Muscle of arm (tissue), 12 donors: ENCODE results near the gene ARHGDIA. TPM values are rescaled to one million over a fixed set of nuclear protein-coding genes. Genes with fewer than 3 reads are reported as not detected.
"Not testable (repeated sequence)": the region's sequence is repeated elsewhere in the genome, so short reads cannot be mapped to it uniquely, and the experiment has no call there.

Source experiments
- DNase-seq: peaks from one replicate; pipeline ENCODE4 v3.0.0-alpha.2; 2013
- polyA plus RNA-seq, 12 donors: library from polyadenylated mRNA; unstranded; fragments of 120-200 nt; gene quantifications; one replicate each; pipeline ENCODE4 v1.2.1, GENCODE V29; 2013; ENCODE audit not compliant: insufficient read length in 12 of 12

Gene ARHGDIA
- polyA plus RNA-seq, 12 donors, result 114 to 310 (median 158) TPM; not detected in 1

DNA sequence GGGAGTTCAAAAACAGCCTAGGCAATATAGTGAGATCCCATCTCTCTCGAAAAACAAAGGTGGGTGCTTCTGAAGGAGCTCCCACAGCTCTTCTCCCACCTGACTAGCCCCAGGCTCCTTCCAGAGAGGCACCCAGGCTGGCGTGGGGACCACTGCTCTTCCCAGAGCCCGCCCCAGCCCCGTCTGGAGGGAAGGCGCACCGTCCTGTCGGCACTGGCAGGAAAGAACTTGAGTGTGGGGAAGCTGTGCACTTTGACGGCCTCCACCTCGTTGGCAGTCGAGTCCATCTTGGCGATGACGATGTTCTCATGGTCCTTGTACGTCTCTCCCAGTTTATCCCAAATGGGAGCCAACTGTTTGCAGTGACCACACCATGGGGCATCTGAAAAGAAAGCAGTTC lies 25.8 kb downstream of the ARHGDIA start:
- DNase-seq, result no peak

DNA sequence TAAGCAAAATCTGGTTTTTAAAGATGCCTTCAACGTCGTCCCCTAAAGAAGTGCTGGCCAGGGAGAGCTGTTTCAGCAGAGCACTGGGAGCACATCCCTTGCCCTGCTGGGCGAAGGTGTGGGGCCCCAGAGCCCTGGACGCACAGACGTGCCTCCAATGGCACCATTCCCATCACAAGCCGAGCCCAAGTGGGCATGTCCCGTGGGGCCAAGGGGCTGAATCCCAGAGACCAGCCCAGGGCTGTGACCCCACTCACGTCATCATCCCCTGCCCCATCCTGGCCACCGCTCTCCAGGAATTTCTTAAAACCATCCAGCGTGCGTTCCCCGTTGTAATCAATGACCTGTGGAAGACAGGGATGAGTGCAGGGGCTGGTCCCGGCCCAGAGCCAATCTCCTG lies 26.2 kb downstream of the ARHGDIA start:
- no peak for DNase-seq

DNA sequence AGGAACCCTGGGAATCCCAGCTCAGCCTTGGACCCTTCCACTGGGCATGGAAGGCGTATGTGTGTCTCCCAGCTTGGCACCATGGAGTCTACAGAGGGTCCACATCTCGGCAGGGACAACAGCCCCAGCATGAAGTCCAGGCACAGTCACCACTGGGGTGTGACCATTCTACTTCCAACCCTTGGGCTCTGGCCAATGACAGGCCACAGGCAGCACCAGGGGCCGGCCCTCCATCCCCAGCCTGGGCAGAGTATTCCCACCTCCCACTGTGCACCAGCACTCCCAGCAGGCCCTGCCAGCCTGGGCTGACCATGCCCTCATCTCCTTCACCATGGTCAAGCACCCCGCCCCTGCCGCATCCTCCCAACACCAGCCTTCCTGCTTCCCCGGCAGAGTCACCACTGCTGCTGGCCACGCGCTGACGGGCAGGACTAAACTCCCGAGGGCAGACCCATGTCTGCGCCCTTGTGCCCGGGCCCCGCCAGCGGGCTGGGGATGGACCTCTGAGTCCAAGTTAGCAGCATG lies 26.7 kb downstream of the ARHGDIA start:
- no peak for DNase-seq

DNA sequence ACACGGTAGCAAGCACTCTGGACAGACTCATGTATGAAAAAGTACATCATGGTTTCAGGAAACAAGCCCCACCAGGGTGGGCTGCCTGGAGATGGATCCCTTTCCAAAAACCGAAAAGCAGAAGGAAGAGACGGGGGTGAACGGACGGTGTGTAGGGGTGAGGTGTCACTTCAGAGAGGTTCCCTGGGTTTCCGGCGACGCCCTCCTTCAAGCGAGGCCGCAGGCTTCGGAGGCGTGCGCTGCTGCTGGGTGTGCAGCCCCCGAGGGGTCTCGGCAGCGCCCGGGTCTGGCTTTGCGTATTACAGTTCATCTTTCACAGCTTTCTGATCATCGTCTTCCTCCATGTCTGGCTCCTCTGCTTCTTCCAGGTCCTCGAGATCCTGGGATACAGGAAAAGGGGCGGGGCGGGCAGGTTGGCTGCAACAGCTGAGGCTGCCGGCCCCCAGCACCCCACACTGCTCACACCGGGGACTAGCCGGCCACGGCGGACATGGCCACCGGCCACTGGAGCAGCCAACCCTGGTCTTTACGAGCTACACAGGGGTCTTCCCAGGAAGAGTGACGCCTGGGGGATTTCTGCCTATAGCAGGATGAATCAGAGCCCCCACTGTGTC lies 27.3 kb downstream of the ARHGDIA start:
- DNase-seq, result no peak

DNA sequence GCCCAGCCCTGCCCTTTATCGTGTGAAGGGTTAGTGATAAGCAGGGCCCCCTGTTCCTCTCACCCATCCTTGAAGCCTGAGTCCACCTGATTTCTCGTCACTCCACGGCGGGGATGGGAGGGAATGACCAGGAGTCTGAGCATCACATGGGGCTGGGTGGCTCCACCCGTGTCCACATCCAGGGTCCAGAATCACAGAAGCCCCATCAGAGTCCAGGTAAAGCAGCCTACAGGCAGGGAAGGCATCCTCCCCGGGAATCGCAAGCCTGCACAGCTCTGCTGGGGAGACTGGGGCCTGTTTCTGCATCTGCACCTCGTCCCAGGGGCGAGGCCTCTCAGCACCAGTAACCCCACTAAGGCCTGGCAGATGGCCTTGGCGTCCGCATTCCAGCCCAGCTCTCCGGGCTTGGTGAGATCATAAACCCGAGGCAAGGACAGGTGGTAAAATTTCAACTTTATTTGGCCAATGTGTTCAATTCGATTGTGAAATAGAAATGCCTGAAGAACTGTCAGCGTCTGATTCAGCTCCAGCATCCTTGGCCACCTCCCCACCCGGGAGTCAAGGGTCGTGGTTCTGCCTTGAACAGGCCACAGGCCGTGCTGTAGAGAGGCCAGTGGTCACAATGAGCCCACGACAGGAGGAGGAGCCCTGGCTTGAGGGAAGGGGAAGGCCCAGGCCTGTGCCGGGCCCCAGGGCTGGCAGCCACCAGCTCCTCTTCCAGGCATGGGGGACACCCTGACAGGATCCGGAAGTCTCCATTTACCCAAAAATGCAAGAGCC lies 28.2 kb downstream of the ARHGDIA start:
- DNase-seq, result no peak

DNA sequence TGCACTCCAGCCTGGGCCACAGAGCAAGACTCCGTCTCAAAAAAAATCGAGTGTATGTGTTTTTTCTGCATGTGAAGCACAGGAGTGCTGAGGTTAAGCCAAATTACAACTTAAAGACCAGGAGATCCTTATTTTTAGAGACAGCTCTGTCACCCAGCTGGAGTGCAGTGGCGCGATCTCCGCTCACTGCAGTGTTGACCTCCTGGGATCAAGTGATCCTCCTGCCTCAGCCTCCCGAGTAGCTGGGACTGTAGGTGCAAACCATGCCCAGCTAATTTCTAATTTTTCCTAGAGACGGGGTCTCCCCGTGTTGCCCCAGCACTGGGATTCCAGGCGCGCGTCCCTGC lies 28.8 kb downstream of the ARHGDIA start:
- no peak for DNase-seq

DNA sequence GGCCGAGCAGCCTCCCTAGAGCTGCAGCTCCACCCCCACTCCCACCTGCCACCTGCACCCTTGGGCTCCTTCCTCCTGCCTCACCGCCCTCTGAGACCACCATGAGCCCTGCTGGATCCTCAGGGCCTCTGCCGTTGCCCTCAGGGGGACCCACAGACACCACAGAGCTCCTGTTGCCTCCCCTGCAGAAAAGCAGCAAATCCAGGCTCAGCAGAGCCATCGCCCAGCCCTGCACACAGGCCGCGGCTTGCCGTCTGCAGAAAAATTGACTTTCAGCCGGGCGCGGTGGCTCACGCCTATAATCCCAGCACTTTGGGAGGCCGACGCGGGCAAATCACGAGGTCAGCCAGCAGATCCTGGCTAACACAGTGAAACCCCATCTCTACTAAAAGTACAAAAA lies 29.3 kb downstream of the ARHGDIA start:
- no peak for DNase-seq

DNA sequence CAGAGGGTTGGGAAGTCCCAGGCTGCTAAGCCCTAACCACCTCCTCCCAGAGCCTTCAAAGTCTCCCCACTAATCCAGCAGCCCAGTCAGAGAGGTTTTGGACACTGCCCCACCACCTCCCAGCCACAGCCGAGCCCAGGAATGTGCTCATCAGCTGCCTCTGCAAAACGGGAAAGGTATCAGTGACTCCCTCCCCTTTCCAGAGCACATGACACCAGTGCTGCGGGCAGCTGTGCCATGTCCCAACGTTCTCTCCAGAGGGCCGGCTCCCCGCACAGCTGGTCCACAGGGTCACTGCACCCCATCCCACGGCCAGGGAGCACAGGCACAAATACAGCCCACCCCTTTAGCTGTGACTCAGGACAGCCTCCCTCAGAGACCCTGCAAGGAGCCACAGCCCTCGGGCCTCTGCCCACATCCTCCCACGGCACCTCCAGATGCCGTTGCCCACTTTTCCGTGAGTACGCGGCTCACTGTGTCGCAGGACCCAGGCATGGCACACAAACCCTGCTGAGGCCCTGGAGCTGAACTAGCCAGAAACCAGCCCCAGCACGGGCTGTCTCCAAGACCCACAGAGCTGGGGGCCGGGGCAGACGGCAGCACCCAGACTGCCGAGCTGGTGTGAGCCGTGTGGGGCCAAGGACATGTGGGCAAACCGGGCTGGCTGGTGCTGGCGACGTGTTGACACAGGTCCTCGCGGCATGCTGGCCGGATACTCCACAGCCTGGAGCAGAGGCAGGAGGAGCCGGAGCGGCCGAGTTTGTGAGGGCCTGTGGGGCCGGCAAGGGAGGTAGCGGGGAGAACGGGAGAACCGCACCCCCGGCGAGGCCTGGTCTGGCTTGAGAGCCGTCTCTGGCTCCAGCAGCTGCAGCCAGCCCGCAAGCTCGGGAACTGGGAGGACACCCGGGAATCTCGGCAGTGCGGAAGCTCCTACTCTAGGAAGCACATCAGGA lies 30.0 kb downstream of the ARHGDIA start:
- no peak for DNase-seq

DNA sequence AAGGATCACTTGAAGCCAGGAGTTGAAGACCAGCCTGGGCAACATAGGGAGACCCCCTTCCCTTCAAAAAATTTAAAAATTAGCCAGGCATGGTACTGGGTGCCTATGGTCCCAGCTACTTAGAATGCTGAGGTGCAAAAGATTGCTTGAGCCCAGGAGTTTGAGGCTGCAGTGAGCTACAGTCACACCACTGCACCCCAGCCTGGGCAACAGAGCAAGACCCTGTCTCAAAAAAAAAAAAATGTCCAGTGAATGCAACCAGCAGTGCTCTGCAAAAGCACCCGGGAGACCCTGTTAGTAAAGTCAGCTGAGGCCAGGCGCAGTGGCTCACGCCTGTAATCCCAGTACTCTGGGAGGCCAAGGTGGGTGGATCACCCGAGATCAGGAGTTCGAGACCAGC lies 31.1 kb downstream of the ARHGDIA start:
- DNase-seq, result not testable (repeated sequence)

DNA sequence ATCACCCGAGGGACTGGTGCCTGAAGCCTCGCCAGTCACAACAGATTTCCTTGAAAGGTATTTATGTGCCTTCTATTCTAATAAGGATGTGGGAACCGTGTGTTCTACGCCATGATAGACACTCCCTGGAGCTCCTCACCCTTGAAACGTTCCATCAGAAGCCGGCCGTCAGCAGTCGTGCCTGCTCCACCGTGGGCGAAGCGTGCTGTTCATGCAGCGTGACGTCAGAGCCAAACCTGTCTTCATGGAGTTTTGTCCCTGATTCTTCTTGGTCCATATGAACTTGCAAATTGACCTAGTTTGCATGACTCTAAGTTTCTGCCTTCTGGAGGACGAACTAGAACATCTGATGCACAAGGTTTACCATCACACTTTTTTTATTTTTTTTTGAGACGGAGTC lies 31.8 kb downstream of the ARHGDIA start:
- no peak for DNase-seq

DNA sequence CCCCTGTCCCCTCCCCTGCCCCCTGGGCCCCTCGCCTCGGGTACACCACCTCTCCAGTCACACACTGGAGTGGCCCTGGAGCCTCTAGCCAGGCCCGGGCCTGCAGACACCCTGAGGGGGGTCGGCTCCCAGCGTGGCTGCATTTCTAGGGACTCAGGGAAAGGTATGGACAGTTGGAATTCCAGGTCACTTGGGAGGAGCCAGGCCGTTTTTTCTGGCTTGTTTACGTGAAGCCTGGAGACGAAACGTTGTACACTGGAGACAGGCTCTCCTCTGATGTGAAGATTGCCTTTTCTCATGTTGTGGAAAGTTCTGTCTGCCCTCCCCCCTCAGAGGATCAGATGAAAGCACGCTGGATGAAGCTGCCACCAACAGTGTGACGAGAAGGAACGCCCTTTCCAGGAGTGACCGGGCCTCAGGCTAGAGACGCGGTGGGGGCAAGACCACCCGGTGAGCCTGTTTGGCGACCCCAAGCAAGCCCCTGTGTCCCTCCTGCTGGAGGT lies 32.3 kb downstream of the ARHGDIA start:
- no peak for DNase-seq

DNA sequence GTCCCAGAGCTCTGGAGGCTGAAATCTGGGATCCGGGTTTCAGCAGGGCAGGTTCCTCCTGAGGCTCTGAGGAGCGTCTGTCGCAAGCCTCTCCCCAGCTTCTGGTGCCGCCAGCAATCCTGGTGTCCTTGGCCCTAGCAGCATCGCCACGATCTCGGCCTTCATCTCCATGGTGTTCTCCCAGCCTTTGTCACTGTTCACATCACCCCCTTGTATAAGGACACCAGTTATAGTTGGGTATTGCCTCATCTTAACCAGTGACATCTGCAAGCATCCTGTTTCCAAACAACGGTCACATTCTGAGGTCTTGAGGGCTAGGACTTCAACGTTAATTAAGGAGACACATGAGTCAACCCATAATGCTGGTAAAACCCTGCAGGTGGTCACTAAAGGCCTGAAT lies 33.5 kb downstream of the ARHGDIA start:
- no peak for DNase-seq

DNA sequence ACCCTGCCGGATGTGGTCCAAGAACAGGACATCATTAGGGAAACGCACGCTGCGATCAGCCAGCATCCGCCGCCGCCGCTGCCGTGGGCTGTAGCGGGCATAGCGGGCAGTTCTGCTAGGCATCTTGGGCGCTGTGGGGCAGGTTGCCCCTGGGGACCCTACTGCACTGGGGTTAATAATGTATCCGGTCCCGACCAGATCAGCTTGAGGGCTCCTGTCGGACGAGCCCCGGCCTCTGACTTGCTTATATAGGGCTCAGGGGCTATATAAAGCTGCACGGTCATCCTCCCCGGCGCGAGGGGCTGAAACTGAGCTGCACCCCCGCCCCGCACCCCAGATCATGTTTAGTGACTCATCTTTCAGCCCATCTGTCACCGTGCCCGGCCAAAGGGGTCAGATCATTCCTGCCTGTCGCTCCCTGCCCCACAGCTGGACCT lies 36.3 kb downstream of the ARHGDIA start, which contains the start of gene PPP1R27:
TSS of gene PPP1R27 (minus strand) at position 220 of the 437 bp plus-strand sequence. CDS start at position 123, 97 bp downstream.
- no peak for DNase-seq

DNA sequence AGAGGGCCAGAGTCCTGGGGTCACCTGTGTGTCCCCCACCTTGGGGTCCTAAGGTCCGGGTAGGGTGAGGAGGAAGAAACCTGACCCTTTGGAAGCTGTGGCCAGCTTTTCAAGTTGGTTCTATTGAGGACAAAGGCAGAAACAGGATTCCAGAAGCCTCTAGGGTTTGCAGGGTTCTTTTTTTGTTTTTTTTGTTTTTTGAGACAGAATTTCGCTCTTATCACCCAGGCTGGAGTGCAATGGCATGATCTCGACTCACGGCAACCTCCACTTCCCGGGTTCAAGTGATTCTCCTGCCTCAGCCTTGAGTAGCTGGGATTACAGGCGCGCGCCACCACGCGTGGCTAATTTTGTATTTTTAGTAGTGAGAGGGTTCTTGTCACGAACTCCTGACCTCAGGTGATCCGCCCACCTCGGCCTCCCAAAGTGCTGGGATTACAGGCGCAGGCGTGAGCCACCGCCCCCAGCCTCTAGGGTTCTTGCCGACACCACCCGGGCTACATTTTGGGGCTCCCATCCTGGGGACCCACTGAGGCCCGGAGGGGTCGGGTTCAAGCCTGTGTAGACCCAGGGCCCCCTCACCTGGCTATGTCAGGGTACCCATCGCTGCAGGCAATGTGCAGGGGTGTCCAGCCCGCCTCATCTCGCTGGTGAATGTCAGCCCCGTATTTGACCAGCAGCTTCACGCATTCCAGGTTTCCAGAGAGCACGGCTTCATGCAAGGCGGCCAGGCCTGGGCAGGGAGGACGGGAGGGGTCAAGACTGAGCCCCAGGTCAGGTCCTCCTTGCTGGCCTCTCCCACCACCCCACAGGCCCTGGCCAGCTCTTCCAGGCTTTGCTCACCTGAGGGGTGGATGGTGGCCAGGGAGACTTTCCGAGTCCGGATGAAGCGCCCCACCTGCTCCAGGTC lies 37.0 kb downstream of the ARHGDIA start:
- DNase-seq, result no peak

DNA sequence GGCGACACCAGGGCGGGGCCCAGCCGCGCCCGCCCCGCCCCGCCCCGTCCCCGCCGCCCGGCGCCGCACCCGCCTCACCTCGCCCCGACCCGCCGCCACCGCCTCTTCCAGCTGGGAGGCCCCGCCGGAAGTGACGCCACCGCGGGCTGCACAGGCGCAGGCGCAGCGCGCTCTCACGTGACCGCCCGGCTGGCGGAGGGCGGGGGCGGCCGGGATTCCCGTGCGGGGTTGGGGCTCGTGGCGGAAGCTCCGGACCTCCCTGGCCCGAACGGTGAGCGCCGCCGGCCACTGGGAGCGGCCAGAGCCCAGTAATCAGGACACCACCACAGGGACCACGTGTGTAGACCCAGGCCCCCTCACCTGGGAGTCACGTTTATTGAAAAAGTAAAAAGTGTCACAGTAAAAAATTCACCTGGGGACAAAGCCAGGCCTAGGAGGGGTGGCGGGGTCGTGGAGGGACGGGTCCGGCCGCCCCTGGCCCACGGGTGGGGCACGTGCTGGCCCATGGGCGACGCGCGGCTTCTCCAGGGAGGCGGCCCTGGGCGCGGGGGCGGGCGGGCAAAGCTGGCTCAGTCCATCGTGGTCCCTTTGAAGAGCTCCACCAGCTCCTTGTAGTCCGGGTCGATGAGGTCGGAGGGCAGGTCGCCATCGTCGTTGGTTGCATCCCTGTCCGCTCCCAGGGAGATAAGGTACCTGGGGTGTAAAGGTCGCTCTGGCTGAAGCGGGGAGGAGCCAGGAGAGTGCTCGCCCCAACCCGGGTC lies 37.8 kb downstream of the ARHGDIA start, which contains the start of gene MCRIP1:
TSS of gene MCRIP1 (minus strand) at position 132 of the 761 bp plus-strand sequence. CDS start 8,785 bp downstream, outside the sequence.
- peak; percentile 94 for DNase-seq

DNA sequence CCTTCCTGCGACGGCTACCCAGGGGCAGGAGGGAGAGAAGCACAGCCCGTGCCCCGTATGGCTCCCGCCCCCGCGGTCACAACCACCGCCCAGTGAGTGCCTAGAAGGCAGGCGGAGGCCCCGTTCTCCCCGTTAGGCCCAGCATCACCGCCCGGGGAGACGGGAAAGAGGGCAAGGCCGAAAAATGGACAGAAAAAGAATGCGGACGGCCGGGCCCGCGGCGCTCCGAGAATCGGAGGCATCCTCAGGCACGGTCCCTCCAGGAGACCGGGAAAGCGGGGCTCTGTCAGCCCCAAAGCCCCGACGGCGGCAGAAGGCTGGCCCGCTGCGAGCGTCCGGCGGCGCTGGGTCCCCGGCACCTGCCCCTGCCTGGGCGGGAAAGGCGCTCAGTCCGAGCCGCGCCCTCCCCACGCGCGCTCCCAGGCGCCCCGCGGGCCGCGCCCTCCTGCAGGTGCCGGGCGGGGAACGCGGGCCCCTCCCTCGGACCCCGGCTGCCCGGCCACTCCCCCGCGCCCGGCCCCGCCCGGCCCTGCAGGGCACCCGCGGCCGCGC lies 38.5 kb downstream of the ARHGDIA start:
- peak; percentile 25 for DNase-seq

DNA sequence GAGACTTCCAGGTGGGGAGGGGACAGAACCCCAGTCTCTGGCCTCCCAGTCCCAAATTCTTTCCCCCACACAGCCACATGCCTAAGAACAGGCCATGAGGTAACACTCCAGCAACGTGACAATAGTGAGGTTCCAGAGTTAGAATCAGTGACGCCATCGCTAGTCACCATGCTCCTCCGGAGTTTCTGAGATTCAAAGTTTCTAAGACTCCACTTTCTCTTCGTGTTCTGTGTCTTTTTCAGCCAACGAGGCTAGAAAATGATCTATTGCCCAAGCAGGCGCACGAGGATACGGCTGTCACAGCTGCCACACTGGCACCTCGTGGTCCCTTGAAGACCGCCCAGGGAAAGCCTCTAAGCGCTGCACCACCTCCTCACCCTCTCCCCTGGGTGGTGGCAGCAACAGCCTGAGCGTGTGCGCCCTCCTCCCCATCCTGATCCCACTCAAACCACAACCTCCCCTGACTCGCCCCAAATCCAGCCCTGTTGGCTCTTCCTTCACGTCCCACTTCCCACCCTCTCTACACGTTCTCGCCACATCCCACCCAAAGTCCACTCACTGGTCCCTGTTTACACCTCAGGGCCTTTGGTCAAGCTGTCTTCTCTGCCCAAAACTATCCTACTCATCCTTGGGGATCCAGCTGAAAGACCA lies 39.1 kb downstream of the ARHGDIA start:
- no peak for DNase-seq

DNA sequence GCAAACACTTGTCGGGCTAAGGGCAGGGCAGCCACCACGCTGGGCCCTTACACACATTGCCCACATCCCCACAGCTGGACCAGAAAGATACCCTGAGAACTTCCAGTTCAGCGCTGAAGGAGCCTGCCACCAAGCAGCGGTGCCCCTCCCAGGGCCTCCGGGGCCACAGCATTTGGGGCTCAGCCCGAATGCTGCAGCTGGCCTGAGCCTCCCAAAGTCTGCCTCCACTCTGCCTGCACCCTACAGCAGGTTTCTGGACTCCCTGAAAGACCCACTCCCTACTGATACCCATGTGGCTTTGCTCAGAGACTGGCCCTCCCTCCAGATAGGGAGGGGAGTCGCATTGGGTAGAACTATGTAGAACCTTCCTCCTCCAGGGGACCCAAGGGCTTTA lies 39.6 kb downstream of the ARHGDIA start:
- DNase-seq, result no peak

DNA sequence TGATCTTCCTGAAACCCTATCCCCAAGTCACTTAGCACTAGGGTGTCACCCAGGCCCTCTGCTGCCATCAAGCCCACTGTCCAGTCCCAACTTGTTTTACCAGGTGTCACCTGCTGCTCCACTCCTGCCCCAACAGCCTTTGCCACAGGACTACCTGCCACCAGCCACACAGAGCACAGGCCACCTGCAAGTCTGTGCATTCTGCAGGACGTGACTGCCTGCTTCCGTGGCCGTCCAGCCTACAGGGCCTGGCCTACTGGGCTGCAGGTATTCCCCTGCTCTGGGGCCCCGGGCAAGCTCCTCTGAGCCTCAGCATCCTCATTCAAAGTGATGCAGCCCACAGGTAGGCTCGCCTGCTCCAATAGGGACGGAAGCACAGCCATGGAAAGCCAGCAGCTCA lies 41.3 kb downstream of the ARHGDIA start:
- DNase-seq, result no peak
